PFSK-1 (cell line): ENCODE data around the gene FAM168A.

Experiments used
- FOXP2 ChIP-seq: optimal IDR thresholded peaks from 2 replicates; pipeline ENCODE3; 2011; ENCODE audit warnings: borderline replicate concordance, control low read depth, inconsistent platforms; ENCODE audit not compliant: insufficient read depth; ENCODE audit errors: extremely low read length, extremely low read depth
- POLR2AphosphoS5 ChIP-seq: IDR thresholded peaks from 2 replicates; pipeline ENCODE4 v1.6.1; 2012; ENCODE audit warnings: low read depth, mild to moderate bottlenecking, control low read depth, low read length, moderate library complexity
- SIN3A ChIP-seq: IDR thresholded peaks from 2 replicates; pipeline ENCODE4 v1.6.1; 2012; ENCODE audit warnings: mild to moderate bottlenecking, low read length, moderate library complexity, borderline replicate concordance; ENCODE audit not compliant: insufficient read depth
- TAF1 ChIP-seq: IDR thresholded peaks from 2 replicates; pipeline ENCODE4 v1.6.1; 2012; ENCODE audit warnings: low read length, control low read depth, borderline replicate concordance; ENCODE audit not compliant: insufficient read depth
- TF ChIP-seq, protein P1 (sequence below), 2 experiments: IDR thresholded peaks; 2 replicates each; pipeline versions ENCODE4 v1.6.1 to v1.8.0; 2011 to 2012; ENCODE audit warnings: low read depth in 2 of 2, low read length in 2 of 2, control low read depth in 1 of 2, inconsistent platforms in 1 of 2, mild to moderate bottlenecking in 1 of 2, moderate library complexity in 1 of 2; ENCODE audit not compliant: insufficient read depth in 1 of 2

FAM168A gene

DNA sequence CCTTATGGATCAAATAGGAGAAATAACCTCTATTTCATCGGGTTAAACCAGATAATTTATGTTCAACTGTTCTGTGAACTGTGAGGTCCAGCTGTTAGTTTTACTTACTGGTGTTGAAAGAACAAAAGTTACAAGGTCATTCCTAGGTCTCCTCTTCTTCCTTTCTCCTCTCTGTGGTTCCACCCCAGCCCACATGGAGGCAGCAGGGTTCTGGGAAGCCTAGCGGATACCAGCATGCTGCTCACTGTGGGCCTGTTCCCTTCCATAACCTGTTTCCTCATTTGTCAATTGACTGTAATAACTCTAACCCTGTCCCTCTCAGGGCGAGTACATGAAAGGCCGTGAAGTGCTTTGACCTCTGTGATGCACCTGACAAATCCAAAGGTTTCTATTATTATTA is 193.9 kb downstream of the FAM168A start:
- no peak for TF ChIP-seq TAF1
- no peak for TF ChIP-seq FOXP2
- no peak for TF ChIP-seq SIN3A
- TF ChIP-seq POLR2AphosphoS5: no peak
- TF ChIP-seq, protein P1, sequence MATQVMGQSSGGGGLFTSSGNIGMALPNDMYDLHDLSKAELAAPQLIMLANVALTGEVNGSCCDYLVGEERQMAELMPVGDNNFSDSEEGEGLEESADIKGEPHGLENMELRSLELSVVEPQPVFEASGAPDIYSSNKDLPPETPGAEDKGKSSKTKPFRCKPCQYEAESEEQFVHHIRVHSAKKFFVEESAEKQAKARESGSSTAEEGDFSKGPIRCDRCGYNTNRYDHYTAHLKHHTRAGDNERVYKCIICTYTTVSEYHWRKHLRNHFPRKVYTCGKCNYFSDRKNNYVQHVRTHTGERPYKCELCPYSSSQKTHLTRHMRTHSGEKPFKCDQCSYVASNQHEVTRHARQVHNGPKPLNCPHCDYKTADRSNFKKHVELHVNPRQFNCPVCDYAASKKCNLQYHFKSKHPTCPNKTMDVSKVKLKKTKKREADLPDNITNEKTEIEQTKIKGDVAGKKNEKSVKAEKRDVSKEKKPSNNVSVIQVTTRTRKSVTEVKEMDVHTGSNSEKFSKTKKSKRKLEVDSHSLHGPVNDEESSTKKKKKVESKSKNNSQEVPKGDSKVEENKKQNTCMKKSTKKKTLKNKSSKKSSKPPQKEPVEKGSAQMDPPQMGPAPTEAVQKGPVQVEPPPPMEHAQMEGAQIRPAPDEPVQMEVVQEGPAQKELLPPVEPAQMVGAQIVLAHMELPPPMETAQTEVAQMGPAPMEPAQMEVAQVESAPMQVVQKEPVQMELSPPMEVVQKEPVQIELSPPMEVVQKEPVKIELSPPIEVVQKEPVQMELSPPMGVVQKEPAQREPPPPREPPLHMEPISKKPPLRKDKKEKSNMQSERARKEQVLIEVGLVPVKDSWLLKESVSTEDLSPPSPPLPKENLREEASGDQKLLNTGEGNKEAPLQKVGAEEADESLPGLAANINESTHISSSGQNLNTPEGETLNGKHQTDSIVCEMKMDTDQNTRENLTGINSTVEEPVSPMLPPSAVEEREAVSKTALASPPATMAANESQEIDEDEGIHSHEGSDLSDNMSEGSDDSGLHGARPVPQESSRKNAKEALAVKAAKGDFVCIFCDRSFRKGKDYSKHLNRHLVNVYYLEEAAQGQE (IDR thresholded peaks at IDR 0.05; ENCODE audit: insufficient read depth in 1 of 2, low read depth in 2 of 2, low read length in 2 of 2): no peak

DNA sequence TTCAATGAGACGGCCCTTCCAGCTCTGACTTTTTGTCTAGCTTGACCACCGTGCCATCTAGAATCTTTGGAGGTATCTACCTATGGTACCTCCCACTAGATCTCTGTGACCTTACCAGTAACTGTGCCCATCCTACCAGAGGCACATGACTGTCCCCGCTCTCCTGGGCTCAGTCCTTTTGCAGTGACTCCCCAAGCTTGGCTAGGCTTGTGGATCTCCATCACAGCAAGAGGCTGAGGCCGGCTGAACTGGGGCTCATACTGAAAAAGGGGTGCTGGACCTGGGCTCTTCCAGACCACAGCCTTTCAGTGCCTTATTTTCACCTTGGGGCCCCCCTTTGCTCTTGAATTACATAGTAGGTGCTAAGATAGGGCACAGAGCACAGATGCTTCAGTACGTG is 194.4 kb downstream of the FAM168A start:
- TF ChIP-seq, protein P1 (IDR thresholded peaks at IDR 0.05; ENCODE audit: insufficient read depth in 1 of 2, low read depth in 2 of 2, low read length in 2 of 2): no peak
- no peak for TF ChIP-seq SIN3A
- TF ChIP-seq TAF1: no peak
- no peak for TF ChIP-seq FOXP2
- TF ChIP-seq POLR2AphosphoS5: no peak

DNA sequence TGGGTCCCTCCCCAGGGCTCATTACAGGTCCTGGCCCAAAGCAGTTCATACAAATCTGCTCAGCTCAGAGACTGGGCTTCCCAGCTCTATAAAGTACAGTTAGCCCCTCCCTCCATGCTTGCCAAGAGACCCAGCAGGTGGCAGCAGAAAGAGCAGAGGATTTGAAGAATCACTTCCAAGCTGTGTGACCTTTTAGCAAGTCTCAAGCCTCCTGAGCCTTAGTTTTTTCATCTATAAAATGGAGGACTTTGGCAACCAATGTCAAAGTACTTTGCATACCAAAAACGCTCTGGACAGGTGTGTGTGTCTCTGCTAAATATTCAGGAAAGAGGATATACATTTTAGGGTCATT is 195.1 kb downstream of the FAM168A start:
- TF ChIP-seq, protein P1 (IDR thresholded peaks at IDR 0.05; ENCODE audit: insufficient read depth in 1 of 2, low read depth in 2 of 2, low read length in 2 of 2): no peak
- TF ChIP-seq TAF1 (no peak), SIN3A (no peak), POLR2AphosphoS5 (no peak), FOXP2 (no peak)

DNA sequence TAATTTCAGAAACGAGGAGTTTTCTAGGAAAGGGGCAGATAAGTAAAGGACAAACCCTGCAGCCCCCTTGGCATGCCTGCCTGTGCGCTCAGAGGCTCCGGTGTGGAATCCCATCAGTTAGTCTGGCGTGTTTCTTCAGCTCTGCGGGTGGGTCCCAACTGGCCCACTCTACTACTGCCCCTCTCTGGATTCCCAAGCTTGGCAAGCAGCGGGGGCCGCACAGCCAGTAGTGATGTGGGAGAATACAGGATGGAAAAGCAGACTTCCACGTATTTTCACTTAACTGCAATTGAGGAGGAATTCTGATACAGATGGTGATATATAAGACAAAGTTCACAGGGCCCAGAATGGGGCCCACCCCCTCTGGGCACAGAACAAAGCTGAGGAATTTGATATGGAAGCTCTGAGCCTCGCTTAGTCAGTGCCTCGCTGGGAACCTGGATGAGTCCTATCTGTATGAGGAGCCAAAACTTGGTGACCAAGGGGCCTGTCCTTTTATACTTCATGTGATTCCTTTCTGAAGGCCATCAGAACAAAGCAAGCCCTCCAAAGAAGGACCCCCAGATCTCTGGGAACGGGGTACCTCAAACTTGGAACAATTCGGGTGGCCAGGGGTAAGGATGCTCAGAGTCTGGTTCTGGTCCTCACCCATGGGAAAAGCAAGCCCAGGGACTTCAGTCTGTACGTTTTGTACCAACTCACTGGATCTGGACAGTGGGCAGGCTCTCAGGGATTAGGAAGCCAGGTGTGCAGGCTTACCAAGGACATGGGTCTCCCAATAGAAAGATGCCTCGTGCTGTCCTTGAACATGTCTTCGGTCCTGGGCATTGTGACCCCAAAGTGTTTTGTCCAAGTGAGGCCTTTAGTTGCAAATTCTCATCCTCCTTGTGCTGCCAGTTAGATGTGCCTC is 195.7 kb downstream of the FAM168A start:
- TF ChIP-seq TAF1 (no peak), POLR2AphosphoS5 (no peak), FOXP2 (no peak), SIN3A (no peak)
- TF ChIP-seq, protein P1 (IDR thresholded peaks at IDR 0.05; ENCODE audit: insufficient read depth in 1 of 2, low read depth in 2 of 2, low read length in 2 of 2): no peak
